AG10803 (cell line): Measurements from ENCODE around the gene RPS26.
"Not testable (repeated sequence)": the region's sequence is repeated elsewhere in the genome, so short reads cannot be mapped to it uniquely, and the experiment has no call there.

ENCODE experiments used
- DNase-seq: peaks from one replicate; pipeline ENCODE4 v3.0.0; 2010; ENCODE audit warnings: low read depth
- H3K4me3 ChIP-seq: 2 replicates; pipeline ENCODE4 v1.5.1; 2011; ENCODE audit warnings: mild to moderate bottlenecking, low read length, control low read depth
- CTCF ChIP-seq: conservative IDR thresholded peaks from 2 replicates; pipeline ENCODE4 v1.5.1; 2011; ENCODE audit warnings: mild to moderate bottlenecking, low read length, control low read depth, inconsistent platforms

The RPS26 gene

GRCh38 chr12:56042843-56043242 lies 1.1 kb downstream of the RPS26 start:
- no peak for DNase-seq
- peak overlapping the region; percentile 70 for H3K4me3 ChIP-seq
- no peak for TF ChIP-seq CTCF

- no peak overlapping the region for H3K4me3 ChIP-seq
- no peak for DNase-seq
- no peak for TF ChIP-seq CTCF
Observed at GRCh38 chr12:56046027-56046780, 4.5 kb downstream of the RPS26 start.

GRCh38 chr12:56053407-56053893 lies 11.7 kb downstream of the RPS26 start:
- no peak for DNase-seq
- no peak for TF ChIP-seq CTCF
- H3K4me3 ChIP-seq = no peak overlapping the region

- H3K4me3 ChIP-seq = not testable (repeated sequence)
- DNase-seq = peak; percentile 42
Observed at GRCh38 chr12:56059964-56060363, 18.2 kb downstream of the RPS26 start.

GRCh38 chr12:56061982-56062381 lies 20.3 kb downstream of the RPS26 start:
- H3K4me3 ChIP-seq = no peak overlapping the region
- no peak for DNase-seq
- TF ChIP-seq CTCF = no peak

- TF ChIP-seq CTCF = no peak
- peak; percentile 15 for DNase-seq
- H3K4me3 ChIP-seq = no peak overlapping the region
Observed at GRCh38 chr12:56062996-56063395, 21.3 kb downstream of the RPS26 start.

- TF ChIP-seq CTCF = no peak
- peak; percentile 75 for DNase-seq
- no peak overlapping the region for H3K4me3 ChIP-seq
Observed at GRCh38 chr12:56071648-56072047, 29.9 kb downstream of the RPS26 start.
